Sigmoid colon (tissue), 3 donors: ENCODE measurements around the gene GMDS.

ENCODE experiments used
- CTCF ChIP-seq, 4 experiments: fragments of 450-650 bp in 3 of 4; fragments of 200-600 bp in 1 of 4; IDR thresholded peaks; one replicate each; pipeline ENCODE4 v1.5.1; 2016 to 2019; ENCODE audit warnings: antibody characterized with exemption in 4 of 4, mild to moderate bottlenecking in 3 of 4, moderate library complexity in 2 of 4
- POLR2A ChIP-seq, 2 donors: fragments of 450-650 bp; IDR thresholded peaks; one replicate each; pipeline ENCODE4 v1.6.1; 2016; ENCODE audit warnings: antibody characterized with exemption in 2 of 2, mild to moderate bottlenecking in 2 of 2, moderate library complexity in 2 of 2

- TF ChIP-seq CTCF (IDR thresholded peaks at IDR 0.05) (no peak), POLR2A (IDR thresholded peaks at IDR 0.05) (no peak)
Measured at GRCh38 chr6:2078888-2079287, 166.5 kb downstream of the GMDS start.
